Activated CD8-positive, alpha-beta memory T cell treated with anti-CD3 and anti-CD28 coated beads for 1 hour (primary cell): ENCODE measurements around the gene HOOK2.
"Not testable (repeated sequence)": the region's sequence is repeated elsewhere in the genome, so short reads cannot be mapped to it uniquely, and the experiment has no call there.

Experiments used
- DNase-seq, 2 donors: peaks; one replicate each; pipeline ENCODE4 v3.0.0-alpha.2; 2020; ENCODE audit warnings: low read depth in 1 of 2; ENCODE audit errors: extremely low read depth in 1 of 2

Gene HOOK2

DNA sequence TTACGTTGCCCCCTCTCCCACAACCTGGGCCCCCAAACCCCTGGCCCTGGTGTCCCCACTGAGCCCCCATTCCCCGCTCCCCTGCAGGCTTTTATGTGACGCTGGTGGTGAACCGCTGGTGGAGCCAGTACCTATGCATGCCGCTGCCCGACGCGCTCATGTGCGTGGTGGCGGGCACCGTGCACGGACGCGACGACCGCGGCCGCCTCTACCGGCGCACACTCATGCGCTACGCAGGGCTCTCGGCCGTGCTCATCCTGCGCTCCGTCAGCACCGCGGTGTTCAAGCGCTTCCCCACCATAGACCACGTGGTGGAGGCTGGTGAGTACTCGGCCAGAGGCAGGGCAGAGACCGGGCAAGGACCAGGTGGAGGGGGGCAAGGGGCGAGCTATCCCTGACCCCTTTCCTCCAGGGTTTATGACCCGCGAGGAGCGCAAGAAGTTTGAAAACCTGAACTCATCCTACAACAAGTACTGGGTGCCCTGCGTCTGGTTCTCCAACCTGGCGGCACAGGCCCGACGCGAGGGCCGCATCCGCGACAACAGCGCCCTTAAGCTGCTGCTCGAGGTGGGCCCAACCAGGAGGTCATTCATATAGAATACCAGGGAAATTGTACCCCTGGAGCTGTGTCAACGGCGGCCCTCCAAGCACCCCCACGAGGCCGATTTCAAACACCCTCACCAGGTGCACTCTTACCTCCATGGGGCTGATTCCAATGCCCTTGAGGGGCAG, 20.7 kb downstream of the HOOK2 start:
- no peak for DNase-seq

DNA sequence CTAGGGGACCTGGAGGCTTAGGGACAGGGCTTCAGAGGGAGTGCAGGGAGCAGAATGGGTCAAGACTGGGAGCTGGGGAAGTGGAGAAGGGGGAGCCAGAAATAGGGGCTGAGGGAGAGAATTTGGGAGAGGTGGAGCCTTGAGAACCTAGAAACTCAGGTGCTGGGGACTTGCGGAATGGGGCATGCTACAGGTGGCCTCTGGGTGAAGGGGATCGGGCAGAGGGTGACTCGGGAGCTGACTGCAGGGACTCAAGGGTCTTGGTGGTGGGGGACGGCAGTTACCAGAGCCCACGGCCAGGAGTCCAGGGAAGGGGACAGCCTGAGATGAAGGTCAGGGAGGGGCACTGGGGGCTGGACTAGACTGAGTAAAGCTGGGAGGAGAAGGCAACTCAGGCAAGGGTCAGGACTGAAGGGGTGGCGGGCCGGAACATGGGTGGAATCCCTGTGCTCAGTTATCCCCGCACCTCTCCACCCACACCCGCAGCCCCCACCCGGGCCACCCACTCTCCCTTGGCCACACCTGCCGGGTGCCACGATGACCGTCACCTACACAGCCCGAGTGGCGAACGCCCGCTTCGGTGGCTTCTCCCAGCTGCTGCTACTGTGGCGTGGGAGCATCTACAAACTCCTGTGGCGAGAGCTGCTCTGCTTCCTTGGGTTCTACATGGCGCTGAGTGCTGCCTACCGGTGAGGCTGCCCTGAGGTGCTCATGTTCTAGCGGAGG, 23.1 kb downstream of the HOOK2 start:
- DNase-seq, result no peak

DNA sequence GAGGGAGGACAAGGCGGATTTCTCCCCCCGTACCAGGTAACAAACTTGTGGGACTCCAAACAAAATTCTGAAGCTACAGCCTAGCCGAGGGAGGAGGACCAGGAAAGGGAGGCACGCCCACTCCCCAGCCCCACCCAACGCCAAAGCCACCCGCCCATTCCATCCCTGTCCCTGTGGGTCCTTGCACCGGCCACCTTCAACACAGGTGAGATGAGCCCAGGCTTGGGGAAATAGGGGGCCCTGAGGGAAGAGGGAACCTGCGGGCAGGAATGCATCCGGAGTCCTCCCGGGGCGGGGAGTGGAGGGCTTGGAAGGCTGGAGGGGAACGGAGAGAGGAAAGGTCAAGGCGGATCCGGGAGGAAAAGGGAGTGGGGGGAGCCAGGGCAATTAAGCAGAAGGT, 23.7 kb downstream of the HOOK2 start, which contains the start of gene BEST2:
BEST2 (plus strand) TSS at position 157 of the 400 bp plus-strand sequence. CDS start 802 bp downstream, outside the sequence.
- DNase-seq, result no peak

DNA sequence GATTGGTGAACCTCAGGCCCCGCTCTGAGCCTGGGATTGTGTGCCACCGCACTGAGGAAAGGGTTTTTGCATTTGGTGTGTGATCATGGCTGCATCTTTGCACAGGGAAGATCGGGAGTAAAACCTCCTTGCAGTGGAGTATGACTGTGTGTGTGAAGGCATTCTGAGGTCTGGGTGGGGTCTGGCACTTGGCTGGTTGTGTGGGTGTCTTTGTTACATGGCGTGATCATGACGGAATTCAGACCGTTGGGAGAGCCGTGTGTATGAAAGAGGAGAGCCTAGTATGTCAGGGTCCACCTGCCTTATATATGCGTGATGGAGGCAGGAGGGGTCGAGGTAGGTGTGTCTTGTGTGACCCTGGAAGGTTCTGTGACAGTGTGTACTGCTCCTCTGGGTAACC, 24.5 kb downstream of the HOOK2 start:
- DNase-seq, result no peak

DNA sequence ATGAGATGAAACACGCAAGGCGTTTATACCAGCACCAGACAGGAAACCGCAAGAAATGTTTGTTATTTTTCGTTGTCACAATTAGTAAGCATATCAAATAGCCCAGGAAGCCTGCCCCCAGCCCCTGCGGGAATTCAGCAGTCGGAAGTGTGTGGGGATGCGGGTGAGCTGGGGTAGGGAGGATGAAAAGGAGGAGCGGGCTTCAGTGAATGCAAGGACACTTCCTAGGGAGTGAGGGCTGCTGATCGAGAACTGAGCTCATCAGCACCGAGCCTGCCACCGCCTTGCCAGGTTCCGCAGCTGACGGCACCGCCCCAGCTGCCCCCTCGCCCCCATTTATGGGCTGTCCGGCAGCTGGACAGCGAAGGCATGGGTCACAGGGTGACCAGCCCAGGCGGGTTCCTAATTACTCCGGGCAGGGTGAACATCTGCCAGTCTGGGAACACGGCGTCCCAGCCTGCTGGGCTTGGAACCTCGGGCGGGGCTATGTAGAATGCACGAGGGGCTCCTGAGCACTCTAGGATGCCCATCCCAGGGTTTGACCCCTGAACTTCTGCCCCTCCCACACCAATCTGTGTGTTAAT, 25.3 kb downstream of the HOOK2 start:
- DNase-seq, result no peak

DNA sequence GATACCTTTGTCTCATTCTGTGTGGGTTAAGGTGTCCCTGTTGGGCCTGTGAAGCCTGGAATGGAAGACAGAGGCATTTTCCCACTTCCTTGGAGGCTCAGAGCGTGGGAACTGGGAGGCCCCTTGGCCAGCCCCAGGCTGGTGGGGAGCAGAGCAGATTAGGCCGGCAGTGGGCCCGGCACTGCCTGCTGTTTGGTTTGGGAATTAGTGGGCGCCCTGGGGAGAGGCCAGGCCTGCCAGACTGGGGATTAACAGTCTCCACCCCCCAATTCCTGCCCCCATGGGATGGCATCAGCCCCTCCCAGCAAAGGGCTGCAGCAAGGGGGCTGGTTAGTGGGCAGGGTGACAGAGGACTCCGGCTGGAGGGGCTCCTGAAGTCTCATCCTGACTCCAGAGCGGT, 26.9 kb downstream of the HOOK2 start:
- DNase-seq, result no peak

DNA sequence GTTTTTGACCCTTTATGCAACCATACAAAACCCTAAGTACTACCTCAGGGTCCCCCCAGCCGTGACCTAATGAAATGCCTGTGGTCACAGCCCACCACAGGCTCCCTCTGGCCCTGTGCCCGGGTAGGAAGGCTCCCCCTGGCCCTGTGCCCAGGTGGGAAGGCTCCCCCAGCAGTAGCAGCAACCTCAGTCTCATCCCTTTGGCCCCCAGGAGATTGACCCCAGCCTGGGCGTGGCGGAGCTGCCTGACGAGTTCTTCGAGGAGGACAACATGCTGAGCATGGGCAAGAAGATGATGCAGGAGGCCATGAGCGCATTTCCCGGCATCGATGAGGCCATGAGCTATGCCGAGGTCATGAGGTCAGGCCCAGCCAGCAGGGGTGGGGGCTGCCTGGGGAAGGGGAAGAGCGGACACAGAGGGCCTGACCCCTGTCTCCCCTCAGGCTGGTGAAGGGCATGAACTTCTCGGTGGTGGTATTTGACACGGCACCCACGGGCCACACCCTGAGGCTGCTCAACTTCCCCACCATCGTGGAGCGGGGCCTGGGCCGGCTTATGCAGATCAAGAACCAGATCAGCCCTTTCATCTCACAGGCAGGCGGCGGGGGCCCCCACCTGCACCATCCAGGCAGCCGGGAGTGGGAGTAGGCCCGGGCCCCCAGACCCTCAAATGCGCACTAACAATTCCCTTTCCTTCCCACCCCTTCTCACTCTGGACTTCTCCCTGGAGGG, 30.0 kb downstream of the HOOK2 start:
- no peak for DNase-seq

DNA sequence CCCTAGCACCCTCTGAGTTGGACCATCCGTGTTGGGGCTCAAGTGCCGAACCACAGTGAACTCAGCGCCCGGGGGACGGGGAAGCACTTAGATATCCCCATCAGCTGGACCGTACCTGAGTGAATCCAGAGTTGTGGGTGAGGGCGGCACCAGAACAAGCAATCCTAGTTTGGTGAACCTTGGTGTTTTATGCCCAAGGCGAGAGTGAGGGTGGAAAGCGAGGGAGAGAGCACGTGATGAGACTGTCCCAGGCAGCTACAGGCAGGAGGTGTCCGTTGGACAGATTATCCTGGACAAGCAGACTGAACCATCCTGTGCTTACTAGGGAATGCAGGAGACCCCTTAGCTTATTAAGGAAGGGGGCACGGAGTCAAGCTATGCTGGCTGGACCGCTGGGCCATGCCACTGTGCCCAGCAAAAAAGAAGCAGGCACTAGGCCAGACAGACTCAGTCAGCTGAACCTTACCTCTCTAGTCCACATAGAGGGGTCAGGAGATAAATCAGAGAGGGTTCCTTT, 37.5 kb downstream of the HOOK2 start:
- DNase-seq, result no peak

DNA sequence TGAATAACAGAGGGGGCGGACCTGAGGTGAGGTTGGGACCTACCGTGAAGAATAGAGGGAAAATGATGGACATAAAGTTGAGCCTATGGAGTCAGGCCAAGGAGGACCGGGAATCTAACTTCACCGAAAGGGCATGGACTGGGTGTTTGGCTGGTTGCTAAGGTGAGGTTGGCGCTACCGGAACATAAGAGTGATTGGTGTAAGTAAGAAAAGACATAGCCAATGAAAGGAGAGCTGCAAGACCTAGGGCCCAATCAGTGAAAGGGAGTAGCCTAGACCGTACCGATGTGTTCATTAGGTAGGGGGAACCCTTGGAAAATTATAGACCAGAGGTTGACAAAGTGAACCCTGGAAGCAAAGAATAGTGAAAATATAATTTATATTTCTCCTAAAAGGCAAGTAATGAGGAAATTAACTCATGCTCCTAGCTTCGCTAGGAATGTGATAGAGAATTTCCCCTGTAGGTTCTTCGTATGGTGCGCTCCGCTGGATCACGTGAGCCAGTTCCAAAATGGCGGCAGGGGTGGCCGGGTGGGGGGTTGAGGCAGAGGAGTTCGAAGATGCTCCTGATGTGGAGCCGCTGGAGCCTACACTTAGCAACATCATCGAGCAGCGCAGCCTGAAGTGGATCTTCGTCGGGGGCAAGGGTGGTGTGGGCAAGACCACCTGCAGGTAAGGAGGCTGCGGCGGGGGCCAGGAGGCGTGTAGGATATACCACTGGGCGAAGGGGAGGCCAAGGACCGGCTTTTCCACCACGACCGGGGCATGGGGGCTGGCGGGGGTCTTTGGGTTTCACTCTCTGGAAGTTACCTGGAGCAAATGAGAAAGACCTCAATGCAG, 38.1 kb downstream of the HOOK2 start, which contains the start of gene GET3:
GET3 (plus strand) TSS at position 503 of the 840 bp plus-strand sequence; CDS start at position 512, 9 bp downstream.
- peak in 1 of 2 donors; percentile 66 for DNase-seq

DNA sequence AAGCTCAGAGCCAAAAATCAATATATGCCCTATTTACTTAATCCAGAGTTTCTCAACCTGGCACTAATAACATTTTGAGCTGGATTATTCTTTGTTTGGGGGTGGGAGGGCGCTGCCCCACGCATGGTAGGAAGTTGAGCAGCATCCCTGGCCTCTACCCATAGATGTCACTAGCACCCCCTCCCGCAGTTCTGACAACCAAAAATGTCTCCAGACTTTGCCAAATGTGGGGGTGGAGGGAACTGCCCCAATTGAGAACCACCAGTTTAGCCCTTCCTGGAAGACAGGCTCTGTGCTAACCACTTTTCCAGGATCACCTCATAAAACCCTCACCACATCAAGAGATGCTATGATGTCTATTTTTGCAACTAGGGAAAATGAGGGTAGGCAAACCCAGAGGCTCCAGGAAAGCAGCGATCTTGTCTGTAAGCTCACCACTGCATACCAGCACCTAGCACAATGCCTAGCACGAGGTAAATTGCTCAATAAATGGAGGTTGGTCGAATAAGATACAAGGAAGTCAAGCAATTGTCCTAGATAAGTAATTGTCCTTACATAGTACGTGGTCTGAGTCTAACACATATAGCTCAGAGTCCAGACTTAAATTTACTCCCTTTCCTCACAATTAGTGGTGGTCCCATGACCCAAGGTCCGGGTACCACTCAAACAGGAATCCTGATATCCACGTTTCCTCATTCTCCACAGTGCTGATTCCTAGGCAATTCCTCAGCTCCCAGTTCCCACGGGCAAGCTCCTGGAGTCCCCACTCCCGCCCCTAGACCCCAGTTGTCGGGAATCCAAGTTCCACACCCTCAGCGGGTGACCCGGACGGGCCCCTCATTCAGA, 41.8 kb downstream of the HOOK2 start:
- no peak for DNase-seq

DNA sequence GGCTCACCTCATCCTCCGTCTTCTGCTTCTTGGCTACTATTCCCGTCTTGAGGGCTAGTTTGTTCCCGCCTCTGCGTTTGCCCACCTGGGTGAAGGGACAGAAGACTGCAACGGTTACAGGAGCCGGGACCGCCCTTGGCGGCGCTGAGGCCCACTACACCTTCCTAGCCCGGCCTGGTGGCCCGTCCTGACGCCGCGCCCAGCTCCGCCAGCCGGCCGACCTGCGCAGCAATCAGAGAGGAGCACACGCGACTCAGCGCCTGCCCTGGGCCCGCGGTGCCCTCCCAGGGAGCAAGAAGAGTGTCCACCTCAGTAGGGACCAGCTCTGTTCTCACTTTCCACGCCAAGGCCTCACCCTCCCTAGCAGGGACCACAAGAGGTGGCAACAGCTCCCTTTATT, 44.0 kb downstream of the HOOK2 start:
- no peak for DNase-seq

DNA sequence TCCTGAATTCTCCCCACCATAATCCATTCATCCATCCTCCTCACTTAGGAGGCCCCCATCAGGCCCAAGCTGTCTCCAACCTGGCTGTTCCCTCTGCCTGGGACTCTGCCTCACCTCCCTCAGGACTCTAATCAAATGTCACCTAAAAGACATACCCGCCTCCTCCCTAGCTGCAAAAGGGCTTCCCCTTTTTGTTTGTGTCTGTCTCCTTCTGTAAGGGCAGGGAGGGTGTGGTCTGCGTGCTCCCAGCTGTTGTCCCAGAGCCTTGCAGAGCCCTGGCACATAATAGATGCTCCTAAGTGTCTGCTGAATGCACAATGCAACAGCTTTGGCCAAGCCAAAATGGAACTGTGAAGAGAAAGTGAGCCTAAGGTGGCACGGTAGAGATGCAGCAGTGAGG, 45.3 kb downstream of the HOOK2 start:
- no peak for DNase-seq

DNA sequence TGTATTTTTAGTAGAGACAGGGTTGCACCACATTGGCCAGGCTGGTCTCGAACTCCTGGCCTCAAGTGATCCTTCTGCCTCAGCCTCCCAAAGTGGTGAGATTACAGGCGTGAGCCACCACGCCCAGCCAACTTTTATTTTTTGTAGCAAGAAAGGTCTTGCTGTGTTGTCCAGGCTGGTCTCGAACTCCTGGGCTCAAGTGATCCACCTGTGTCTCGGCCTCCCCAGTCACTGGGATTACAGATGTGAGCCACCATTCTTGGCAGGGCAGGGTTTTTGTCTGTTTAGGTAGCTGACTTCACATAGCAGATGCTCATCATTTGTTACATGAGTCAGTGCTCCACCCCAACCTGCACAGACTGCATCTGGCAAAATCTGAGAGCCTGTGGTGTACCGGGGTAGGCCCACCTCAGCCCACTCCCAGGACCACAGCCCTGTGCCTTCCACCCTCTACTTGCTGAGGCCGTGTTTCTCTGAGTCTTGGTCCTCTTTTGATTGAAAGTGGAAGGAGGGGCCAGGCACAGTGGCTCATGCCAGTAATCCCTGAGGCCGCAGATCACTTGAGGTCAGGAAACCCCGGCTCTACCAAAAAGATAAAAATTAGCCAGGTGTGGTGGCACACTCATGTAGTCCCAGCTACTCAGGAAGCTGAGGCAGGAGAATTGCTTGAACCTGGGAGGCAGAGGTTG, 47.5 kb downstream of the HOOK2 start:
- no peak for DNase-seq

DNA sequence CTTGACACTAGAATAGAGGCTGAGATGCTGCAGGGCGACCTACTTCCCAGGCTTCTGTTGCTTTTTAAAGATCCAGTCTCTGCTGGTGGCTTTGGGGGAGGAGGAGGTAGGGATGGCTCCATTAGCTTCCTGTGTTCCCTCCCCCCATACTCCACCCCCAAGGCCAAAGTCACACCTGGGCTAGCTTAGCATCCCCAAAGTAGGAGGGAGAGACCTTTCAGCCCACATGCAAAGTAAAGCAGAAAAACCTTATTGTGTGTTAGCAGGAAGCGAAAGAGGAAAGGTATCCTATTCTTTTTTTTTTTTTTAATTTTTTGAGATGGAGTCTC, 48.4 kb downstream of the HOOK2 start:
- no peak for DNase-seq

DNA sequence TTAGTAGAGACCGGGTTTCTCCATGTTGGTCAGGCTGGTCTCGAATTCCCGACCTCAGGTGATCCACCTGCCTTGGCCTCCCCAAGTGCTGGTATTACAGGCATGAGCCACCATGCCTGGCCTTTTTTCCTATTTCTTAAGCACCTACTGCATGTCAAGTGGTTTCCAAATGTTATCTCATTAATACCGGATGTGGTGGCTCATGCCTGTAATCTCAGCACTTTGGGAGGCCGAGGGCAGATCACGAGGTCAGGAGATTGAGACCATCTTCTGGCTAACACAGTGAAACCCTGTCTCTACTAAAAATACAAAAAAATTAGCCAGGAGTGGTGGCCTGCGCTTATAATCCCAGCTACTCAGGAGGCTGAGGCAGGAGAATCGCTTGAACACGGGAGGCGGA, 49.7 kb downstream of the HOOK2 start:
- DNase-seq, result not testable (repeated sequence)

DNA sequence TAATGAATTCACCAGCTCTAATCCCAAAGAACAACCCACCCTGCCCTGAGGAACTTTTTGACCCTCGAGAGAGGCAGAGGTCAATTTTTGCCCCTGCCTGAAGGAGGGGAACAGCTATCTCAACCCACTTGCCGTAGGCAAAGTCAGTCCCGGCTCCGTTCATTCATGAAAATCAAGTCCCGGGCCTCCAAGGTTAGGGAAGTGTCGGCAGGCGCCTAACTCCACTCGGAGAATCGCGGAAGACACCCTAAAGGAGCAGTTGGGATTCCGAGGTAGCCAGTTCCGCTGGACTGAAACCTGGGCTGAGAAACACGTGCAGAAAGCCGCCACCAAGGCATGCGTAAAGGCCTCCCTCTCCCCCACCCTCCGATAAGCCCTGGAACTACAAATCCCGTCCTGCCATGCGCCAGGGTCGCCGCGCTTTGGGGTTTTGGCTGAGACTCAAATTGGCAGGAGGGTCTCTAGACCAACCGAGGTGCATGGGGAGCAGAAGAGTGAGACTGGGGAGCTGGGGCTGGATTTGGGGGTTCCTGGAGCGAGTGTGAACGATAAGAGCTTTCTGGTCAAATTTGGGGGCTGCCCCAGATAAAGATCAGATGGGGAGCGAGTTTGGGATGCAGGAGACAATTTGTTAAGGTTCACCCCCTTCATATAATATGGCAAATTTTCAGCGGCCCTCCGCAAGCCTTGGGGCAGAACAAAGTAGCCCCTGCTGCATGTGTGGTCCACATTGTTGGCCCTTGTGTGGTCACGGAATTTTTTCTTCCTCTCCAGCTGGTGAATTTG, 51.5 kb downstream of the HOOK2 start, which contains the start of gene TNPO2:
TNPO2 (minus strand) TSS at position 292 of the 786 bp plus-strand sequence. CDS start 2,955 bp downstream, outside the sequence.
- peak in 1 of 2 donors; percentile 41 for DNase-seq

DNA sequence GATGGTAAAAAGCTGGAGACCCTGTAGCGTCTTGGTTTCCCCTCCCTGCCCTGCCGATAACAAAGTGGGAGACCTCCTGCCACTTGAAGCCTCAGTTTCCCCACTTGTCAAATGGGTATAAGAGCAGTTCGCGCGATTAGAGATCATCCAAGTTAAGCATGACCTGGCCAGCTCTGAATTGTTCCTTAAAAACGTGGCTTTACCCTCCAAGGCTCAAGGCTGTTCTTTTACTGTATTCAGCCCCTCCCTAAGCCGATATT, 52.0 kb downstream of the HOOK2 start:
- DNase-seq, result no peak
